BE2C (cell line): ENCODE measurements around the gene GAN.

ENCODE experiments used
- DNase-seq: peaks from one replicate; pipeline ENCODE4 v3.0.0-alpha.2; 2020
- H3K27me3 ChIP-seq: fragments of 250-450 bp; sonication (Bioruptor Pico); 2 replicates; pipeline ENCODE4 v1.5.1; 2020; ENCODE audit warnings: mild to moderate bottlenecking
- H3K36me3 ChIP-seq: fragments of 250-450 bp; sonication (Bioruptor Pico); 2 replicates; pipeline ENCODE4 v1.5.1; 2020; ENCODE audit warnings: mild to moderate bottlenecking
- H3K4me1 ChIP-seq: fragments of 250-450 bp; sonication (Bioruptor Pico); 2 replicates; pipeline ENCODE4 v1.5.1; 2020
- H3K4me3 ChIP-seq: 2 replicates; pipeline ENCODE4 v1.5.1; 2011; ENCODE audit warnings: low read depth, low read length
- H3K9me3 ChIP-seq: fragments of 250-450 bp; sonication (Bioruptor Pico); 2 replicates; pipeline ENCODE4 v1.5.1; 2020
- CTCF ChIP-seq: IDR thresholded peaks from 2 replicates; pipeline ENCODE4 v1.5.1; 2012; ENCODE audit warnings: mild to moderate bottlenecking, low read depth, low read length

GAN gene

GRCh38 chr16:81392011-81392410, 77.2 kb downstream of the GAN start:
- Histone ChIP-seq H3K4me3 (no peak overlapping the region), H3K36me3 (no peaks in the 10 kb centered on the region), H3K27me3 (no peaks in the 10 kb centered on the region), H3K9me3 (no peaks in the 10 kb centered on the region), H3K4me1 (no peaks in the 10 kb centered on the region)
- no peak for TF ChIP-seq CTCF
- no peak for DNase-seq

GRCh38 chr16:81394416-81394815, 79.7 kb downstream of the GAN start:
- no peak for DNase-seq
- no peak for TF ChIP-seq CTCF
- H3K9me3 ChIP-seq: no peaks in the 10 kb centered on the region
- H3K4me3 ChIP-seq: no peak overlapping the region
- H3K27me3 ChIP-seq: no peaks in the 10 kb centered on the region
- no peaks in the 10 kb centered on the region for H3K4me1 ChIP-seq
- no peaks in the 10 kb centered on the region for H3K36me3 ChIP-seq

GRCh38 chr16:81394966-81395655, 80.3 kb downstream of the GAN start:
- DNase-seq: no peak
- H3K27me3 ChIP-seq: no peaks in the 10 kb centered on the region
- H3K9me3 ChIP-seq: no peaks in the 10 kb centered on the region
- no peaks in the 10 kb centered on the region for H3K36me3 ChIP-seq
- no peak overlapping the region for H3K4me3 ChIP-seq
- no peaks in the 10 kb centered on the region for H3K4me1 ChIP-seq
- TF ChIP-seq CTCF: no peak

GRCh38 chr16:81397058-81397878, 82.5 kb downstream of the GAN start:
- H3K9me3 ChIP-seq: no peaks in the 10 kb centered on the region
- DNase-seq: no peak
- H3K27me3 ChIP-seq: no peaks in the 10 kb centered on the region
- no peak for TF ChIP-seq CTCF
- no peak overlapping the region for H3K4me3 ChIP-seq
- no peaks in the 10 kb centered on the region for H3K36me3 ChIP-seq
- no peaks in the 10 kb centered on the region for H3K4me1 ChIP-seq

- Histone ChIP-seq H3K36me3 (no peaks in the 10 kb centered on the region), H3K27me3 (no peaks in the 10 kb centered on the region), H3K9me3 (no peaks in the 10 kb centered on the region), H3K4me1 (no peaks in the 10 kb centered on the region), H3K4me3 (no peak overlapping the region)
- DNase-seq: no peak
- no peak for TF ChIP-seq CTCF
Observed at GRCh38 chr16:81397879-81398520, 83.2 kb downstream of the GAN start.

- Histone ChIP-seq H3K27me3 (no peaks in the 10 kb centered on the region), H3K9me3 (no peaks in the 10 kb centered on the region), H3K36me3 (no peaks in the 10 kb centered on the region), H3K4me1 (no peaks in the 10 kb centered on the region), H3K4me3 (no peak overlapping the region)
- no peak for TF ChIP-seq CTCF
- DNase-seq: no peak
Observed at GRCh38 chr16:81399909-81400308, 85.1 kb downstream of the GAN start.
